Tibial artery (tissue), 4 donors: ENCODE results near the gene DPP6.

Experiments used
- DNase-seq, 2 donors: peaks; one replicate each; pipeline ENCODE4 v3.0.0-alpha.2; 2019
- H3K27ac ChIP-seq, 2 donors: fragments of 200-600 bp; sonication (generic) in 1 of 2; 1 replicate in 1 of 2; 2 replicates in 1 of 2; pipeline ENCODE4 v1.5.1; 2018 to 2019; ENCODE audit warnings: mild to moderate bottlenecking in 1 of 2
- H3K27me3 ChIP-seq, 2 donors: fragments of 200-600 bp; sonication (generic) in 1 of 2; one replicate each; pipeline versions ENCODE4 v1.5.1 to v1.6.0; 2016 to 2019
- H3K36me3 ChIP-seq, 3 donors: fragments of 200-600 bp; sonication (generic) in 2 of 3; one replicate each; pipeline ENCODE4 v1.5.1; 2016 to 2019; ENCODE audit warnings: mild to moderate bottlenecking in 2 of 3
- H3K4me1 ChIP-seq, 4 donors: fragments of 200-600 bp; sonication (generic) in 2 of 4; 1 replicate in 3 of 4; 2 replicates in 1 of 4; pipeline ENCODE4 v1.5.1; 2016 to 2019
- H3K4me3 ChIP-seq, 2 donors: fragments of 200-600 bp; sonication (generic) in 1 of 2; 1 replicate in 1 of 2; 2 replicates in 1 of 2; pipeline ENCODE4 v1.5.1; 2018 to 2019; ENCODE audit warnings: mild to moderate bottlenecking in 2 of 2
- H3K9me3 ChIP-seq, 3 donors: fragments of 200-600 bp; sonication (generic) in 1 of 3; one replicate each; pipeline ENCODE4 v1.5.1; 2016 to 2019
- intact Hi-C: fragments of 100-400 bp; cut with DNase I; formaldehyde crosslinking; loops from one replicate; pipeline ENCODE4 v1.15.0; 2023; ENCODE audit warnings: low total_unique reads
- TF ChIP-seq, protein P1 (sequence below), 2 experiments: fragments of 200-600 bp in 1 of 2; fragments of 450-650 bp in 1 of 2; IDR thresholded peaks; one replicate each; pipeline ENCODE4 v1.5.1; 2017 to 2019; ENCODE audit warnings: antibody characterized with exemption in 2 of 2, mild to moderate bottlenecking in 1 of 2, moderate library complexity in 1 of 2

The DPP6 gene

DNA sequence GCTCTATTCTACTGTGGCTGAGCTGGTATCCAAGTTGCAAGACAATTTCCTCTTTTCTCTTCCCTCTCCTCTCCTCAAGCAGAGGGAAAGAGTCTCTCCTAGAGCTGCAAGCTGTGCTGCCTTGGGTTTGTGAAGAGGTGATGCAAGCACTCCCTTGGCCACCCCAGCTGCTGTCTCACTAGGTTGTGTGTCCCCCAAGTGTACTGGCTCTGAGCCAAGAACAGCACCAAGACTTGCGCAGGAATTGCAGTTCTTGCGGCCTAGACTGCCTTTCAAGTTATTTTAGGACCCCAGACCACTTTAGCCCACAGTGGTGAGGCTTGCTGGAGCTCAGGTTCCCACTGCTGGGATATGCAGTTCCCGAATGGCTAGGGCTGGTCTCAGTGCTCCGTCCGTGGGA lies 411.6 kb downstream of the DPP6 start:
- Histone ChIP-seq H3K27ac (no peak overlapping the region), H3K4me3 (no peak overlapping the region), H3K9me3 (peaks cover 0 to 9% (median 8%) of the 10 kb centered on the region in 3 donors), H3K36me3 (no peaks in the 10 kb centered on the region), H3K27me3 (no peaks in the 10 kb centered on the region), H3K4me1 (no peaks in the 10 kb centered on the region)
- DNase-seq = no peak
- intact Hi-C loops = no loop called here
- TF ChIP-seq, protein P1, sequence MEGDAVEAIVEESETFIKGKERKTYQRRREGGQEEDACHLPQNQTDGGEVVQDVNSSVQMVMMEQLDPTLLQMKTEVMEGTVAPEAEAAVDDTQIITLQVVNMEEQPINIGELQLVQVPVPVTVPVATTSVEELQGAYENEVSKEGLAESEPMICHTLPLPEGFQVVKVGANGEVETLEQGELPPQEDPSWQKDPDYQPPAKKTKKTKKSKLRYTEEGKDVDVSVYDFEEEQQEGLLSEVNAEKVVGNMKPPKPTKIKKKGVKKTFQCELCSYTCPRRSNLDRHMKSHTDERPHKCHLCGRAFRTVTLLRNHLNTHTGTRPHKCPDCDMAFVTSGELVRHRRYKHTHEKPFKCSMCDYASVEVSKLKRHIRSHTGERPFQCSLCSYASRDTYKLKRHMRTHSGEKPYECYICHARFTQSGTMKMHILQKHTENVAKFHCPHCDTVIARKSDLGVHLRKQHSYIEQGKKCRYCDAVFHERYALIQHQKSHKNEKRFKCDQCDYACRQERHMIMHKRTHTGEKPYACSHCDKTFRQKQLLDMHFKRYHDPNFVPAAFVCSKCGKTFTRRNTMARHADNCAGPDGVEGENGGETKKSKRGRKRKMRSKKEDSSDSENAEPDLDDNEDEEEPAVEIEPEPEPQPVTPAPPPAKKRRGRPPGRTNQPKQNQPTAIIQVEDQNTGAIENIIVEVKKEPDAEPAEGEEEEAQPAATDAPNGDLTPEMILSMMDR (IDR thresholded peaks at IDR 0.05) = no peak

DNA sequence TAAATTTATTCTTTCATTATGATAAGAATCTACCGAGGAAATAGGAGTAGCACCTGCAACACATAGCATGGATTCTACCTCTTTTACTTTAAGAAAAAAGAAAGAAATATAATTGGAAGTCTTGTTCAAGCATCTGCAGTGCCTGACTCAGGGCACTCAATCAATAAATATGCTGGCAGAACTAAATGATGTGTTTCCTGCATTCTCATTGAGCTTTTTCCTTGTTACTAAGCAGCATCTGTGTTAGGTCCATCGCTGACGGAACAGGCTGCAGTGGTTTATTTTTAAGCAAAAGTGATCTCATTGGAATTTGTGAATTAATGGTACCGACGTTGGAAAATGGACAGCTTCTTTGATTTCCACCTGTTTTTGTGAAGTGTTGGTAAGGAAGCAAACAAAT lies 417.5 kb downstream of the DPP6 start:
- no peaks in the 10 kb centered on the region for H3K9me3 ChIP-seq
- TF ChIP-seq, protein P1 (IDR thresholded peaks at IDR 0.05) = no peak
- no peaks in the 10 kb centered on the region for H3K36me3 ChIP-seq
- no peak overlapping the region for H3K4me3 ChIP-seq
- DNase-seq = no peak
- no peaks in the 10 kb centered on the region for H3K27me3 ChIP-seq
- no peak overlapping the region for H3K27ac ChIP-seq
- intact Hi-C loops = no loop called here
- H3K4me1 ChIP-seq = no peaks in the 10 kb centered on the region

GRCh38 chr7:154472343-154472742 lies 420.1 kb downstream of the DPP6 start:
- no peaks in the 10 kb centered on the region for H3K27me3 ChIP-seq
- no peak overlapping the region for H3K4me3 ChIP-seq
- intact Hi-C loops = no loop called here
- TF ChIP-seq, protein P1 (IDR thresholded peaks at IDR 0.05) = no peak
- H3K27ac ChIP-seq = no peak overlapping the region
- H3K36me3 ChIP-seq = no peaks in the 10 kb centered on the region
- DNase-seq = no peak
- H3K9me3 ChIP-seq = no peaks in the 10 kb centered on the region
- H3K4me1 ChIP-seq = no peaks in the 10 kb centered on the region

GRCh38 chr7:154473360-154473759 lies 421.2 kb downstream of the DPP6 start:
- no peaks in the 10 kb centered on the region for H3K36me3 ChIP-seq
- no peak overlapping the region for H3K27ac ChIP-seq
- H3K4me1 ChIP-seq = no peaks in the 10 kb centered on the region
- H3K27me3 ChIP-seq = no peaks in the 10 kb centered on the region
- intact Hi-C loops = no loop called here
- no peak for DNase-seq
- no peaks in the 10 kb centered on the region for H3K9me3 ChIP-seq
- H3K4me3 ChIP-seq = no peak overlapping the region
- TF ChIP-seq, protein P1 (IDR thresholded peaks at IDR 0.05) = no peak

DNA sequence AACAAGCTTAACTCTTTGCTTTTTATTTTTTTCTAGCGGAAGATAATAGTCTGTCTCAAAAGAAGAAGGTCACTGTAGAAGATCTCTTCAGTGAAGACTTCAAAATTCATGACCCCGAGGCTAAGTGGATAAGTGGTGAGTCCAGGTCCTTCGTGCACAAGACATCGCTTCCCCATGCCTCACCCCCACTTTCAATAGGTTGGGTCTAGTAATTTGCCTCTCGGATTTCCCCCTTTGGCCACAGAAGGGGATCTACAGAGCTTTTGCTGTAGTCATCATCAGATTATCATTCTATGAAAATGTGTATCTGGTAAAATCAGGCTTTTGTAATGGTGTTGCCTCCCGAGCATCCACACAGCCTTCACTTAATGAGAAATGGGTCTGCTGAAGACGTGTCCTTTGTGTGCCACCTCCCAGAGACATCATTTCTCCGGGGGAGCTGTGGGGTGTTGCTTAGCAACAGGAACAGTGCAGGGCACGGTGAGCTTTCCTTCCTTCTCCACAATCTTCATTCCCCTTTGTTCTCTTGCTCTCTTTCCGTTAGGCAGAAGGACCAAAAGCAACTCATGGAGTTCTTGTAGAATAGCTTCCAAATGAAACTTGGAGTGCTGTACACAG lies 422.8 kb downstream of the DPP6 start:
- Histone ChIP-seq H3K4me3 (no peak overlapping the region), H3K27me3 (no peaks in the 10 kb centered on the region), H3K27ac (no peak overlapping the region), H3K4me1 (no peaks in the 10 kb centered on the region), H3K9me3 (no peaks in the 10 kb centered on the region), H3K36me3 (no peaks in the 10 kb centered on the region)
- intact Hi-C loops = no loop called here
- DNase-seq = no peak
- TF ChIP-seq, protein P1 (IDR thresholded peaks at IDR 0.05) = no peak

DNA sequence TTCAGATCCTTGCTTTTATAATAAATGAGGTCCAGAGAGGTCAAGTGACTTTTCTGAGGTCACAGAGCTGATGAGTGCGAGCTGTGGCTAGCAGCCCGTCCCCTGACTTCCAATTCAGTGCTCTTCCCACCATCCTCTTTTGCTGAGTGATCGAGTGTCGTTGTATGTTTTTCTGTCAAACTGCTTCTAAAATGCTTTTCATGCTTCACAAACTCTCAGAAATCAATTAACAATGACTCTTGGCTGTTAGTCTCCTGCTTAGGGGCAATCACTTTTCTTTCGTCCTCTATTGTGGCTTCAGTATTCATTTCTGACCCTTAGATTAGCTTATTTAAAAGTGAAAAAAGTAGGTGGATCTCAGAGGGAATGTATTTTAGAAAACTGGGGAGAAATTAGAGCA lies 423.7 kb downstream of the DPP6 start:
- H3K4me1 ChIP-seq = no peaks in the 10 kb centered on the region
- DNase-seq = no peak
- no peaks in the 10 kb centered on the region for H3K27me3 ChIP-seq
- H3K36me3 ChIP-seq = no peaks in the 10 kb centered on the region
- H3K4me3 ChIP-seq = no peak overlapping the region
- intact Hi-C loops = no loop called here
- H3K27ac ChIP-seq = no peak overlapping the region
- H3K9me3 ChIP-seq = no peaks in the 10 kb centered on the region
- TF ChIP-seq, protein P1 (IDR thresholded peaks at IDR 0.05) = no peak
